Pulmonary artery endothelial cell (primary cell): ENCODE results near the gene NXN. TPM values are rescaled to one million over a fixed set of nuclear protein-coding genes. Genes with fewer than 3 reads are reported as not detected.
A peak's percentile ranks its signal among the peaks of the same experiment; 100 is the strongest.
"Not testable (repeated sequence)": the region's sequence is repeated elsewhere in the genome, so short reads cannot be mapped to it uniquely, and the experiment has no call there.

ENCODE experiments used
- DNase-seq: peaks from one replicate; pipeline ENCODE4 v3.0.0-alpha.2; 2011; ENCODE audit warnings: low read depth, low spot score
- total RNA-seq: library from RNA; depleted of rRNA; stranded (reverse); fragments of >200 nt; gene quantifications from 2 replicates; pipeline ENCODE4 v1.2.3, GENCODE V29; 2014

Gene NXN
- total RNA-seq, 1 donor from 2014 or later, result 33.0 TPM

DNA sequence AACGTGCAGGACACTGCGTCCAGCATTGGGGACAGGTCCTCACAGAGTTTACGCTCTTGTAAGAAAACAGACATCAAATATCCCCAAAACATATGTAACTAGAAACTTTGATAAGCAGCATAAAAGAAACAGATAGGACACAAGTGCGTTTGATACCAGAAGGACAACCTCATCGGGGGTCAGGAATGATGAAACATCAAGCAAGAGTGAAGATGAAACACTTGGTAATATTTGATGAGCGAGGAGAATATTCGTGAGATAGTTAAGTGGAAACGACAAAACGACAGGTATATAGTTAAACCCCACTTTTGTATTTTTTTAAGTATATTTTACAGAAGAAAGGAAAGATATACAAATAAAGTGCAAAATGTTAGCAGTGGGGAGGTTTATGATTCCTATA, 55.9 kb downstream of the NXN start:
- no peak for DNase-seq

GRCh38 chr17:921161-921560, 58.4 kb downstream of the NXN start:
- no peak for DNase-seq

- DNase-seq, result no peak
Observed at GRCh38 chr17:920190-920589, 59.4 kb downstream of the NXN start.

DNA sequence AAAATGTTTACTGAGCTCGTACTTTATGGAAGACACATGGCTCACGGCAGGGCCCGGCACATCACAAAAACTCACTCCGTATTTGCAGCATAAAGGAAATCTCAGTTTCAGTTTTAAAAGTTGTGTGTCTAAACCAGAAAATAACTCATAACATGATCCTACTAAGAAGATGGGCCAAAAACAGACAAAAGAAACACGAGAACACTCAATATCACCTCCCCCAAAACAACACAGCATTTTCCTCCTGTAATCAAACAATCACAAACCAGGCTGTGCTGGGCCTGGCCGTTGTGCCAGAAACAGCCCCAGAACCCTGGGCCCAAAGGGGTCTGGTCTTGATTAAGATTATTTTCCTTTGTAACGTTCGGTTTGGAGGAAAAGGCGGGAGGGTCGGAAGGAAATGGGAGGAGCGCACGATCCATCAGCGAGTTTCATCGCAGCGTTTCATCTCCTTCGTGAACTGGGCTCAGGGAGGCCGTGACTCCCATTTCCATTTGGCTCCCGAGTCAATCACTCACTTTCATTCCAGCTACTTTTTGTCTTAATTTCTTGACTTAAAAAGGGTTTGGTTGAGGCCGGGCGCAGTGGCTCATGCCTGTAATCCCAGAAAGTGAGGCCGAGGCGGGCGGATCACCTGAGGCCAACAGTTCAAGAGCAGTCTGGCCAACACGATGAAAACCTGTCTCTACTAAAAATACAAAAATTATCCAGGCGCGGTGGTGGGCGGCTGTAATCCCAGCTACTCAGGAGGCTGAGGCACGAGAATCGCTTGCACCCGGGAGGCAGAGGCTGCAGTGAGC, 61.4 kb downstream of the NXN start:
- no peak for DNase-seq

DNA sequence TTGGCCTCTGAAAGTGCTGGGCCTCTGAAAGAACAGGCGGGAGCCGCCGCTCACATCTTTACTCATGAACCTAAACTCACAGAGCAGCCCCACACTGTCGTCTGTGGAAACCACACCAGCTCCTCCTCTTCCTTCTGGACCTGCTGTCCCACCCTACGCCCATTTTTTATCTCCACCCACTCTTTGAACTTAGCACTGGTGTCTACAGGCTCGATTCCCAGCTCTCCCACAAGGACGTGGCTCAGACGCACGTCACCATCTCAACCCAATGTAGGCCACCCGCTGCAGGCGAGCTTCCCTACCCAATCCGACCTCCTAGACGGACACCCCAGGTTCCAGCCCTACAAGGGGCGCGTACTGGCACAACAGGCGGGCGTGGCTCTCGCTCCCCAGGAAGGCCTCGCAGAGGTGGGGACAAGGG, 62.2 kb downstream of the NXN start:
- DNase-seq, result no peak

DNA sequence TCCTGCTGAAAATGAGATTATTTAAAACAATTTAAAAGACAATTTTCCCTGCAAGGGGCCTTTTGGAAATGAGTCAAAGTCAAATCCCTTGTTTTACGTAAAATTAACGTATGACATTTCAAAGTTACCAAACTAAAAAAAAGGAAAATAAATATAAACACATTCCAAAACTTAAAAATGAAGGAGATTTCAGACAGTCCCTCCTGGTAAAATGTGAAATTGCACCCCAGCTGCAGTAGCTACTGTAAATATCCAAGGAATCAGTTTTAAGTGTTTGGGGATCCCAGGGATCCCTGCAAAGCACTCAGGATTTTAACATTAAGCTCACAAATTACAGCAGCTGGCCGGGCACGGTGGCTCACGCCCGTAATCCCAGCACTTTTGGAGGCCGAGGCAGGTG, 63.3 kb downstream of the NXN start:
- DNase-seq, result no peak

GRCh38 chr17:915538-916201, 63.9 kb downstream of the NXN start:
- DNase-seq, result peak; percentile 77

DNA sequence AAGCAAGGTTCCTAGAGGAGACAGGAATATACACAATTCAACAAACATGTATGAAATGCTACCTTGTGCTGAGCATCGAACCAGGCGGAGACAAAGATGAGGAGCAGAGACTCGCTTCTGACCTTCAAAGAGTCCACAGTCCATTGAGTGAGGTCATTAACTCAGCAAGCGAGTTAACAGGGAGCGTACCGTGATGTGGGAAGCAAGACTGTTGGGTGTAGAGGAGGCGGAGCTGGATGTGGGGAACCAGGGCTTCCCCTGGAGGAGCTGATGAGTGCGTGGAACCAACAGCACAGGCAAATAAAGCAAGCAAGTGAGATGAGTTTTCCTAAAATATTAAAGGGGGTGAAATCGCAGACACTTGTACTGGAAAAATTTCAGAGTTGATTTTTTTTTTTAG, 65.0 kb downstream of the NXN start:
- no peak for DNase-seq

GRCh38 chr17:913207-913606, 66.4 kb downstream of the NXN start:
- DNase-seq, result no peak

- no peak for DNase-seq
Observed at GRCh38 chr17:909642-910323, 69.8 kb downstream of the NXN start.

DNA sequence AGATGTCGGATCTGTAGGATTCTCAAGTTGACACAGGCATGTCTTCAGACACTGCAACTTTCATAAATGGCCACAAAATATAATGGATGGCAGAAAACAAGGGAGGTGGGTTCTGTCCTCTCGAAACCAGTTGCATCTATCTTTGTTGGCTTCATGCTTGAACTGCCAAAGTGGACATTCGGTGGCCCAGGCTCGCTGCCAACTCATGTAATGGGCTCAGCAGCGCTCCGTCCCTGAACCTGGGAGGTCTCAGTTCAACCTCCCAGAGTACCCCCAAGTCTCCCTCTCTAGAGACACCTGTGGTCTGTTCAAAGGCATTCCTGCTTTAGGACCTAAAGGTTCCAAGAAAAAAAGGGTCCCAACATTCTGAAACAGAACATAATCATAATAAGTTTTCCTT, 71.9 kb downstream of the NXN start:
- no peak for DNase-seq

- DNase-seq, result not testable (repeated sequence)
Observed at GRCh38 chr17:905708-906107, 73.9 kb downstream of the NXN start.

DNA sequence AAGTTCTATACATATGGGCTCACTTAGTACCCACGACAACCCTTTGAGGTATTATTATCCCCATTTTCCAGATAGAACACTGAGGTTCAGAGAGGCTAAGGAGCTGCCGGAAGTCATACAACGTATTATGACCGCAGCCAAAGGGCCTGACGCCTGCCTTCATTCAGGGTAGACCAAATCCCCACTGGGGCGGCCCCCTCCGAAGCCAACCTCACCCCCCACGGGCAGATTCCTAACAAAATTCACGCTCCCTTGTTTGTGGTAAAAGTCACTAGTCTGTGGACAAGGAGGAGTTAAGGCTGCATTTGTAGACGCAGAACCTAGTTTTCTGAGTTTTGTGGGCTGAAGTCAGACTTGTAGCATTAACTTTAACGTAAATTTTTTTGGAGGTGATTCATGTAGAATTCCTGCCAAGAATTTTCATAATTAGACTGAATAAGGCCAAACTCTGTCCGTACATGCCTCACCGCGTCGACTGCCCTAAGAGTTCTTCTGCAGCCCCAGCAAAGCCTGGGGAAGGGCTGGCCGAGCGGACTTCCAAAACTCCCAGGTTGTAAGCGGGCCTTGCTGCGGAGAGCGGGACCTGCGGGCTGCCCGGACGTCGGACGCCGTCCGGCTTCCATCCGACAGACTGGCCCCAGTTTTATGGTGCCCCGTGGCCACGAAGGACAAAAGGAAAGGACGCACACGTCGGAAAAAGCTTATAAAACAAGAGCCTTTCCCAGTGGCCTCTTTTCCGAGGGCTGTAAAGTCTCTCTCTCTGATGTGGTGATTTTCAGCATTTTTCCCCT, 75.7 kb downstream of the NXN start:
- DNase-seq, result no peak

- no peak for DNase-seq
Observed at GRCh38 chr17:902463-902862, 77.1 kb downstream of the NXN start.

GRCh38 chr17:901964-902363, 77.6 kb downstream of the NXN start:
- no peak for DNase-seq

DNA sequence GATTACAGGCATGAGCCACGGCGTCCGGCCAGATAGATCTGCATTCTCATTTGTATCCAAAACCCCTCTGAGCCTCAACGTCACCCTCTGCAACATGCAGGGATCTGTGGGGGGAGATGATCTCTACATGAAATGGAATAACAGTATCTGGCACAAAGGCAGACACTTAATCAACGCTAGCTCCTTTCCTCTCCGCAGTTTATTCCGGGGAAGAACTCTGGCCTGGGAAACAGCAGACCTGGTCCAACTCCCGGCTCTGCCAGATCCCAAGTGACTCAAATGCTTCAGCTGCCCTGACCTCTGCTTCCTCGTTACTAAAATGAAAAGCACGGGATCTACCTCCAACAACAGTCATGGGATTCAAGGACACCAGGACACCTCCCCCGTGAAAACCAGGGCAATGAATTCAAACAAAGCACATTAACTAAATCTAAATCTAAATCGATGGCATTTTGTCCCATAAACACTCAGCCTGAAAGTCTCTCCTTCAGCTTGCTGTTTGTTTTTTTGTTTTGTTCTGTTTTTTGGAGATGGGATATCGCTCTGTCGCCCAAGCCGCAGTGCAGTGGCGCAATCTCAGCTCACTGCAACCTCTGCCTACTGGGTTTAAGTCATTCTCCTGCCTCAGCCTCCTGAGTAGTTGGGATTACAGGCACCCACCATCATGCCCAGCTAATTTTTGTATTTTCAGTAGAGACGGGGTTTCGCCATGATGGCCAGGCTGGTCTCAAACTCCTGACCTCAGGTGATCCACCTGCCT, 78.2 kb downstream of the NXN start:
- peak; percentile 52 for DNase-seq

- no peak for DNase-seq
Observed at GRCh38 chr17:900336-900934, 79.1 kb downstream of the NXN start.

- DNase-seq, result no peak
Observed at GRCh38 chr17:897970-898619, 81.5 kb downstream of the NXN start.

DNA sequence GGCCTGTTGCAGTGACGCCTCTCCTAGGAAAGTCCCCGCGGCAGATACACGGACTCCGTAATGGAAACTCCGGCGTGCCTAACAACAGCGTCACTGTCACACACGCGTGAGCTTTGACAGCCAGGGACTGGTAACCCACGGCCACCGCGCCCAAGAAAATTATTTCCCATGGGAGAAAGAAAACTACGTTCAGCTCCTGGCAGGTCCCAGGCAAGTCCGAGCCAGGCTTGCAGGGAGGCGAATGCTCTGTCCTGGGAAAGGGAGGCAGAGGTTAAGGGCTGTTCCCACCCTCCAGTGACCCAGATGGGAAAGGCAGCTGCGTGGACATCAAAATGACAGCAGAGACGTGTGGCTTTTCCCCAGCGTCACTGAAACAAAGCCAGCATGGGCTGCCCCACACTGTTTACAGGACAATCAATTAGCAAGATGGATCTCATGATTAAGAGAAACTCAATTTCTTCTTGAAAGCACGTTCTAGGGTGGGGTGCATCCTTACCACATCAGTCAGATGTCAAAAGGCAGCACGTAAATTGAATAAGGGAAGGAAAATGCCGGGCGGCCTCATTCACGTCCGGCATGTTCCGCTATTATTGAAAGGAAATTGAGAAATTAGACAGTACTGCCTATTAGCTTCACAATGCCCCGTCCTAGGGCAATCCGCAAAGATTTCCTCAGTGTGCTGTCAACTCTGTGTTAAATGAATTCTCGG, 82.5 kb downstream of the NXN start:
- DNase-seq, result no peak
